Upper lobe of left lung (tissue), 4 donors: Measurements from ENCODE around the gene DENND2C.

Experiments used
- POLR2A ChIP-seq, 4 donors: fragments of 450-650 bp; IDR thresholded peaks; one replicate each; pipeline ENCODE4 v1.5.1; 2016 to 2017; ENCODE audit warnings: antibody characterized with exemption in 4 of 4, mild to moderate bottlenecking in 2 of 4
- TF ChIP-seq, protein P1 (sequence below), 6 experiments: fragments of 450-650 bp in 4 of 6; fragments of 200-600 bp in 2 of 6; sonication (generic) in 2 of 6; IDR thresholded peaks; one replicate each; pipeline ENCODE4 v1.5.1; 2016 to 2019; ENCODE audit warnings: antibody characterized with exemption in 6 of 6

DNA sequence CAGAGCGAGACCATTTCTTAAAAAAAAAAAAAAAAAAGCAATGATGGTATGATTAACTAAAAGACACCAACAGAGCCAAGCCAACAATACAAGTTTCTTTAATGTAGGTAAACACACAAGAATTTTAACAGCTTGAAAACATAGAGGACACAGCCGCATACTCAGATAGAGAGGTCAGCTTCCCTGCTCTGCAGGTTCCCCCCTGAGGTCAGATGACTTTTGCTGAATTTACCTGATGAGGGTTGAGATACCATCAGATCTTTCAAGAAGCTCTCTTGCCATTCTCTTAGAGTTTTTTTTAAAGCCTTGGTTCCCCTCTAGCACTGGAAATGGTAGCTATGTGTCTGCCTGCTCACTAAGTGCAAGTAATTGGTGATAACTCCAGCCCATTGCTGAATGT is 119.5 kb downstream of the DENND2C start:
- TF ChIP-seq, protein P1, sequence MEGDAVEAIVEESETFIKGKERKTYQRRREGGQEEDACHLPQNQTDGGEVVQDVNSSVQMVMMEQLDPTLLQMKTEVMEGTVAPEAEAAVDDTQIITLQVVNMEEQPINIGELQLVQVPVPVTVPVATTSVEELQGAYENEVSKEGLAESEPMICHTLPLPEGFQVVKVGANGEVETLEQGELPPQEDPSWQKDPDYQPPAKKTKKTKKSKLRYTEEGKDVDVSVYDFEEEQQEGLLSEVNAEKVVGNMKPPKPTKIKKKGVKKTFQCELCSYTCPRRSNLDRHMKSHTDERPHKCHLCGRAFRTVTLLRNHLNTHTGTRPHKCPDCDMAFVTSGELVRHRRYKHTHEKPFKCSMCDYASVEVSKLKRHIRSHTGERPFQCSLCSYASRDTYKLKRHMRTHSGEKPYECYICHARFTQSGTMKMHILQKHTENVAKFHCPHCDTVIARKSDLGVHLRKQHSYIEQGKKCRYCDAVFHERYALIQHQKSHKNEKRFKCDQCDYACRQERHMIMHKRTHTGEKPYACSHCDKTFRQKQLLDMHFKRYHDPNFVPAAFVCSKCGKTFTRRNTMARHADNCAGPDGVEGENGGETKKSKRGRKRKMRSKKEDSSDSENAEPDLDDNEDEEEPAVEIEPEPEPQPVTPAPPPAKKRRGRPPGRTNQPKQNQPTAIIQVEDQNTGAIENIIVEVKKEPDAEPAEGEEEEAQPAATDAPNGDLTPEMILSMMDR (IDR thresholded peaks at IDR 0.05) = no peak
- no peak for TF ChIP-seq POLR2A (IDR thresholded peaks at IDR 0.05)
